GM21737 (cell line): Measurements from ENCODE around the gene PRDM7.

Experiments
- ATAC-seq: cut with Tn5 transposase; IDR thresholded peaks from one replicate; pipeline ENCODE4 v1.9.1; 2021; ENCODE audit warnings: mild to moderate bottlenecking, moderate library complexity; ENCODE audit not compliant: unreplicated experiment

PRDM7 gene

GRCh38 chr16:90040152-90041023 is 36.7 kb downstream of the PRDM7 start:
- no peak for ATAC-seq

- no peak for ATAC-seq
Observed at GRCh38 chr16:90037276-90037675, 39.9 kb downstream of the PRDM7 start.

- ATAC-seq, result no peak
Observed at GRCh38 chr16:90035902-90036301, 41.2 kb downstream of the PRDM7 start.

- no peak for ATAC-seq
Observed at GRCh38 chr16:90034504-90034903, 42.6 kb downstream of the PRDM7 start.

GRCh38 chr16:90033387-90033786 is 43.7 kb downstream of the PRDM7 start:
- ATAC-seq, result no peak

GRCh38 chr16:90032674-90033331 is 44.3 kb downstream of the PRDM7 start:
- no peak for ATAC-seq

GRCh38 chr16:90031931-90032673 is 45.0 kb downstream of the PRDM7 start:
- ATAC-seq, result no peak

GRCh38 chr16:90031186-90031930 is 45.8 kb downstream of the PRDM7 start:
- no peak for ATAC-seq

GRCh38 chr16:90028985-90029384 is 48.1 kb downstream of the PRDM7 start:
- no peak for ATAC-seq

GRCh38 chr16:90027611-90028010 is 49.5 kb downstream of the PRDM7 start:
- ATAC-seq, result no peak

GRCh38 chr16:90026135-90026534 is 51.0 kb downstream of the PRDM7 start:
- ATAC-seq, result no peak

GRCh38 chr16:90023078-90023447 is 54.1 kb downstream of the PRDM7 start:
- ATAC-seq, result no peak

GRCh38 chr16:90022209-90023077 is 54.7 kb downstream of the PRDM7 start:
- peak; percentile 62 for ATAC-seq

- ATAC-seq, result no peak
Observed at GRCh38 chr16:90020838-90021382, 56.2 kb downstream of the PRDM7 start.

GRCh38 chr16:90020260-90020837 is 56.8 kb downstream of the PRDM7 start:
- no peak for ATAC-seq

- no peak for ATAC-seq
Observed at GRCh38 chr16:90019543-90020259, 57.4 kb downstream of the PRDM7 start.

- no peak for ATAC-seq
Observed at GRCh38 chr16:90018652-90019542, 58.2 kb downstream of the PRDM7 start, which contains the start of gene DBNDD1. TSS of gene DBNDD1 (minus strand) at chr16:90019456. CDS start at chr16:90019341, 115 bp downstream.

GRCh38 chr16:90018297-90018651 is 58.9 kb downstream of the PRDM7 start:
- ATAC-seq, result no peak
